C4-2B (cell line): ENCODE measurements around the gene PTPRN.
"Not testable (repeated sequence)": the region's sequence is repeated elsewhere in the genome, so short reads cannot be mapped to it uniquely, and the experiment has no call there.

ENCODE experiments used
- ZFX ChIP-seq: fragments of 450-650 bp; IDR thresholded peaks from 2 replicates; pipeline ENCODE4 v1.6.1; 2017
- TF ChIP-seq, protein P1 (sequence below): fragments of 450-650 bp; conservative IDR thresholded peaks from 2 replicates; pipeline ENCODE4 v1.5.1; 2017; ENCODE audit warnings: mild to moderate bottlenecking

DNA sequence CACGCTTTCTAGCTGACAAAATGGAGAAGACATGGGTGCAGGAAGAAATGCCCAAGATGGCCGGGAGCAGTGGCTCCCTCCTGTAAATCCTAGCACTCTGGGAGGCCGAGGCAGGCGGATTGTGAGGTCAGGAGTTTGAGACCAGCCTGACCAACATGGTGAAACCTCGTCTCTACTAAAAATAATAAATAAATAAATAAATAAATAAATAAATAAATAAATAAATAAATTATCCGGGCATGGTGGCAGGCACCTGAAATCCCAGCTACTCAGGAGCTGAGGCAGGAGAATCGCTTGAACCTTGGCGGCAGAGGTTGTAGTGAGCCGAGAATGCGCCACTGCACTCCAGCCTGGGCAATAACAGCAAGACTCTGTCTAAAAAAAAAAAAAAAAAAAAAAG, 50.3 kb downstream of the PTPRN start:
- not testable (repeated sequence) for TF ChIP-seq ZFX
- TF ChIP-seq, protein P1, sequence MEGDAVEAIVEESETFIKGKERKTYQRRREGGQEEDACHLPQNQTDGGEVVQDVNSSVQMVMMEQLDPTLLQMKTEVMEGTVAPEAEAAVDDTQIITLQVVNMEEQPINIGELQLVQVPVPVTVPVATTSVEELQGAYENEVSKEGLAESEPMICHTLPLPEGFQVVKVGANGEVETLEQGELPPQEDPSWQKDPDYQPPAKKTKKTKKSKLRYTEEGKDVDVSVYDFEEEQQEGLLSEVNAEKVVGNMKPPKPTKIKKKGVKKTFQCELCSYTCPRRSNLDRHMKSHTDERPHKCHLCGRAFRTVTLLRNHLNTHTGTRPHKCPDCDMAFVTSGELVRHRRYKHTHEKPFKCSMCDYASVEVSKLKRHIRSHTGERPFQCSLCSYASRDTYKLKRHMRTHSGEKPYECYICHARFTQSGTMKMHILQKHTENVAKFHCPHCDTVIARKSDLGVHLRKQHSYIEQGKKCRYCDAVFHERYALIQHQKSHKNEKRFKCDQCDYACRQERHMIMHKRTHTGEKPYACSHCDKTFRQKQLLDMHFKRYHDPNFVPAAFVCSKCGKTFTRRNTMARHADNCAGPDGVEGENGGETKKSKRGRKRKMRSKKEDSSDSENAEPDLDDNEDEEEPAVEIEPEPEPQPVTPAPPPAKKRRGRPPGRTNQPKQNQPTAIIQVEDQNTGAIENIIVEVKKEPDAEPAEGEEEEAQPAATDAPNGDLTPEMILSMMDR = not testable (repeated sequence)
